Thyroid gland (tissue), 4 donors: Measurements from ENCODE around the gene CAPG. TPM values are rescaled to one million over a fixed set of nuclear protein-coding genes. Genes with fewer than 3 reads are reported as not detected.
"Not testable (repeated sequence)": the region's sequence is repeated elsewhere in the genome, so short reads cannot be mapped to it uniquely, and the experiment has no call there.

Experiments used
- DNase-seq, 2 donors: peaks; one replicate each; pipeline ENCODE4 v3.0.0-alpha.2; 2019
- H3K27ac ChIP-seq, 3 donors: fragments of 200-600 bp; sonication (generic); 1 replicate in 2 of 3; 2 replicates in 1 of 3; pipeline ENCODE4 v1.5.1; 2016 to 2019; ENCODE audit warnings: mild to moderate bottlenecking in 1 of 3, moderate library complexity in 1 of 3
- H3K27me3 ChIP-seq: fragments of 200-600 bp; sonication (generic); one replicate; pipeline ENCODE4 v1.5.1; 2019
- H3K36me3 ChIP-seq, 2 donors: fragments of 200-600 bp; sonication (generic); one replicate each; pipeline ENCODE4 v1.5.1; 2016 to 2019
- H3K4me1 ChIP-seq, 2 donors: fragments of 200-600 bp; sonication (generic); one replicate each; pipeline ENCODE4 v1.5.1; 2017 to 2019
- H3K4me3 ChIP-seq, 3 donors: fragments of 200-600 bp; sonication (generic); replicated peaks in 1 of 3; 1 replicate in 2 of 3; 2 replicates in 1 of 3; pipeline ENCODE4 v1.5.1; 2016; ENCODE audit warnings: mild to moderate bottlenecking in 1 of 3
- H3K9me3 ChIP-seq: fragments of 200-600 bp; sonication (generic); one replicate; pipeline ENCODE4 v1.5.1; 2017
- POLR2A ChIP-seq, 2 donors: fragments of 450-650 bp; IDR thresholded peaks; one replicate each; pipeline ENCODE4 v1.6.1; 2017; ENCODE audit warnings: antibody characterized with exemption in 2 of 2, mild to moderate bottlenecking in 2 of 2, moderate library complexity in 1 of 2
- WGBS, 2 donors: methylation state at CpG; one replicate each; pipeline ENCODE4 v1.1.5; 2017; 5-methylcytosine and 5-hydroxymethylcytosine counted together
- intact Hi-C: fragments of 100-400 bp; cut with DNase I; formaldehyde crosslinking; loops from one replicate; pipeline ENCODE4 v1.15.1; 2023
- total RNA-seq, 4 donors: library from RNA; depleted of rRNA; stranded (reverse); fragments of >200 nt; gene quantifications; one replicate each; pipeline ENCODE4 v1.2.3, GENCODE V29; 2016
- TF ChIP-seq, protein P1 (sequence below), 6 experiments: fragments of 200-600 bp in 3 of 6; fragments of 450-650 bp in 3 of 6; sonication (generic) in 3 of 6; IDR thresholded peaks; one replicate each; pipeline ENCODE4 v1.5.1; 2016 to 2019; ENCODE audit warnings: antibody characterized with exemption in 6 of 6, mild to moderate bottlenecking in 2 of 6, inconsistent platforms in 1 of 6, moderate library complexity in 1 of 6

Gene CAPG
- total RNA-seq, 4 donors from 2014 or later = 155 to 257 (median 225) TPM

DNA sequence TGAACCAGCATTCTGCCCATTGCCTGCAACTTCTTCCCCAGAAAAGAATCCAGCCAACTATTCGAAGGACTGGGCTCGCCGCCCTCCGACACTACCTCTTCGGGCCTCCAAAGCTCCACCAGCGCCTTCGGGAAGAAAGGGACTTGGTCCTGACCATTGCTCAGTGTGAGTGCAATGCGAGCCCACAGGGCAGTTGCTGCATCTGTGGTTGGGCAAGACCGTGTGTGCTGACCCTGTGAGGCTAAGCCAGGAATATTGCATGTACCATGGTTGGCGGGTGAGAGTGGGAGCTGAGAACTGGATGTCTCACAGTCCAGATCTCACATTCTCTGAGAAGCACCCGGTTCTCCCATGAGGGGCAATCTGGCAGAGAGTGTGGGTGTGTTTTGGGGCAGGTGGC is 39.1 kb downstream of the CAPG start:
- no peak for DNase-seq
- intact Hi-C loops = no loop called here
- Histone ChIP-seq H3K4me3 (no peak overlapping the region), H3K9me3 (no peaks in the 10 kb centered on the region), H3K36me3 (peaks cover 3 to 5% of the 10 kb centered on the region in 2 donors), H3K27me3 (no peaks in the 10 kb centered on the region), H3K27ac (no peak overlapping the region), H3K4me1 (no peaks in the 10 kb centered on the region)
- 97 to 99% methylated on average over 10 to 11 of the region's 11 CpGs for WGBS, 2 donors
- TF ChIP-seq, protein P1, sequence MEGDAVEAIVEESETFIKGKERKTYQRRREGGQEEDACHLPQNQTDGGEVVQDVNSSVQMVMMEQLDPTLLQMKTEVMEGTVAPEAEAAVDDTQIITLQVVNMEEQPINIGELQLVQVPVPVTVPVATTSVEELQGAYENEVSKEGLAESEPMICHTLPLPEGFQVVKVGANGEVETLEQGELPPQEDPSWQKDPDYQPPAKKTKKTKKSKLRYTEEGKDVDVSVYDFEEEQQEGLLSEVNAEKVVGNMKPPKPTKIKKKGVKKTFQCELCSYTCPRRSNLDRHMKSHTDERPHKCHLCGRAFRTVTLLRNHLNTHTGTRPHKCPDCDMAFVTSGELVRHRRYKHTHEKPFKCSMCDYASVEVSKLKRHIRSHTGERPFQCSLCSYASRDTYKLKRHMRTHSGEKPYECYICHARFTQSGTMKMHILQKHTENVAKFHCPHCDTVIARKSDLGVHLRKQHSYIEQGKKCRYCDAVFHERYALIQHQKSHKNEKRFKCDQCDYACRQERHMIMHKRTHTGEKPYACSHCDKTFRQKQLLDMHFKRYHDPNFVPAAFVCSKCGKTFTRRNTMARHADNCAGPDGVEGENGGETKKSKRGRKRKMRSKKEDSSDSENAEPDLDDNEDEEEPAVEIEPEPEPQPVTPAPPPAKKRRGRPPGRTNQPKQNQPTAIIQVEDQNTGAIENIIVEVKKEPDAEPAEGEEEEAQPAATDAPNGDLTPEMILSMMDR (IDR thresholded peaks at IDR 0.05) = no peak
- TF ChIP-seq POLR2A (IDR thresholded peaks at IDR 0.05) = no peak

DNA sequence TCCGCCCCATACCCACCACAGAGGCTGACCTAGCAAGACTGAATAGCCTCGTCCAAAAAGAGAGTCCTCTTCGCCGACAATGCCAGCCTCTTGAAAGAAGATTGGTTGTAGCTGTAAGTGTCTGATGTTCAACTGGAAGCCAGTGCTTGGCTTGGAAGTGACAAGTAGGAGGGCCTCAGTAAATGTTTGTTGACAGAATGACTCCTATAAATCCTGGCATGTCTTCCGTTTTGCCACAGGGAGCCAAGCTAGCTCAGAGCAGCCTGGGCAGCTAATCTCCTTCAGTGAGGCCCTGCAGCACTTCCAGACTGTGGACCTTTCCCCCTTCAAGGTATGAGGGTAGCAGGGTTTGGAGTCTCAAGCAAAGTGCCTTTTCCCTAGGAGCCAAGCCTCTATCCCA is 40.7 kb downstream of the CAPG start:
- peaks cover 3 to 5% of the 10 kb centered on the region in 2 donors for H3K36me3 ChIP-seq
- H3K4me1 ChIP-seq = no peaks in the 10 kb centered on the region
- TF ChIP-seq POLR2A (IDR thresholded peaks at IDR 0.05) = no peak
- TF ChIP-seq, protein P1 (IDR thresholded peaks at IDR 0.05) = no peak
- no peak for DNase-seq
- H3K4me3 ChIP-seq = no peak overlapping the region
- no peaks in the 10 kb centered on the region for H3K9me3 ChIP-seq
- H3K27me3 ChIP-seq = no peaks in the 10 kb centered on the region
- H3K27ac ChIP-seq = no peak overlapping the region
- intact Hi-C loops = no loop called here
- 75 to 80% methylated on average over 5 of the region's 5 CpGs for WGBS, 2 donors

DNA sequence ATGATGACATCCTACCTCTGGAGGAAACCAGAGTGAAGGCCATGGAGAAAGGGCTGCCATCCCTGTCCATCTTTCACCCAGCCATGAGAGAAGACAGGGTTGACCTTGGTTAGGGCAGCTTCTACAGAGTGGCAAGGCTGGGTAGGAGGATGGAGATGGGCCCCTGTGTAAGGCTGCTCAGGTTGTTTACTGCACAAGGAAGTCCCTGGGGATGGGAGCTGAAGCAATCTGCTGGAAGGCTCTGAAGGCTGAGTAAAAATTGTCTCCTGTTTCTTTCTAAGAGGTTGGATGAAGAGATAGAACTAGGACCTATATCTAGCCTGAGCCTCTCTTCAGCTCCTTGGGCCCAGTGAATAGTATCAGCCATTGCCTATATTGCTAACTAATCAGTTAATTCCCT is 41.2 kb downstream of the CAPG start:
- H3K4me1 ChIP-seq = no peaks in the 10 kb centered on the region
- no peak overlapping the region for H3K27ac ChIP-seq
- no peaks in the 10 kb centered on the region for H3K9me3 ChIP-seq
- no peaks in the 10 kb centered on the region for H3K27me3 ChIP-seq
- no peak overlapping the region for H3K4me3 ChIP-seq
- H3K36me3 ChIP-seq = peaks cover 3 to 5% of the 10 kb centered on the region in 2 donors
- TF ChIP-seq, protein P1 (IDR thresholded peaks at IDR 0.05) = no peak
- TF ChIP-seq POLR2A (IDR thresholded peaks at IDR 0.05) = no peak
- DNase-seq = no peak
- intact Hi-C loops = no loop called here

DNA sequence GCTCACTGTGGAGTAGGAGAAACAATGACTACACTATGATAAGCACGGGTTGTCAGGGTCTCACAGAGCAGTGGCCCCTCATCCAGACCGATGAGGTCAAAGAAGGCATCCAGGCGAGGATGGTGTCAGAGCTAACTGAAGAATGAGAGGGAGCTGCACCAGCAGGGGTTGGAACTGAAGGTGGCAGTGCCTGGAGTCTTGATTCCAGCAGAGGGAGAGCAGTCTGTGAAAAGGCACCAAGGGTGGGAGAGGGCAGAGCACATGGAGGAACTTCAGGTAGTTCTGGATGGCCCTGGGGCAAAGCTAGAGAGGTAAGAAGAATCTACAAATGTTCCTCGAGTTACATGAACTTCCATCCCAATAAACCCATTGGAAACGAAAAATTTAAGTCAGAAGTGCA is 43.0 kb downstream of the CAPG start:
- H3K4me3 ChIP-seq = no peak overlapping the region
- intact Hi-C loops = no loop called here
- WGBS, 2 donors = 82 to 91% methylated on average over 5 of the region's 5 CpGs

DNA sequence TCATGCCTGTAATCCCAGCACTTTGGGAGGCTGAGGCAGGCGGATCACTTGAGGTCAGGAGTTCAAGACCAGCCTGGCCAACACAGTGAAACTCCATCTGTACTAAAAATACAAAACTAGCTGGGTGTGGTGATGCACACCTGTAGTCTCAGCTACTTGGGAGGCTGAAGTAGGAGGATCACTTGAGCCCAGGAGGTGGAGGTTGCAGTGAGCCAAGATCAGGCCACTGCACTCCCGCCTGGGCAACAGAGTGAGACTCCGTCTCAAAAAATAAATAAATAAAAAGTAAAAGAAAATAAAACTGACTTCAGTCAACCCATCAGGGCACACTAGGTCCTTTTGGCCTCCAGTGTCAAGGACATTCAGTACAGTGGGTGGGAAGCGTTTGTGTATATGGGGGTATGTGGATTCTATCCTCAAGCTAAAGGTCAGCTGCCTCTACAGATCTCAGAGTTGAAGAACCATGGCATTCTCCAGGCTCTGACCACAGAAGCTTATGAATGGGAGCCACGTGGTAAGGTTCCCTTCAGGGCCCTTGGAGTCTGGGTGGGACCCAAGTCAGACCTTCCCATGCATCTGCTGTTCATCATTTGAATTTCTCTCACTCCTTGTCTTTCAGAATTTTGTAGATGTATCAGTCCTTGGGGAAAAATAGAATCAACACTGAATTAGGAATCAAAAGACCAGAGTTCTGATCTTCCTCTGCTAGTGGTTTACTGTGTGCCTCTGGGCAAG is 47.3 kb downstream of the CAPG start:
- 96 to 98% methylated on average over 5 of the region's 5 CpGs for WGBS, 2 donors
- H3K27ac ChIP-seq, DNase-seq, intact Hi-C loops, H3K27me3 ChIP-seq, H3K36me3 ChIP-seq, H3K9me3 ChIP-seq, H3K4me1 ChIP-seq, H3K4me3 ChIP-seq: not testable (repeated sequence)

More for the DNA sequence above, 43.0 kb downstream of the CAPG start:
- Histone ChIP-seq H3K36me3 (peaks cover 5 to 11% of the 10 kb centered on the region in 2 donors), H3K4me1 (no peaks in the 10 kb centered on the region), H3K27ac (no peak overlapping the region), H3K27me3 (no peaks in the 10 kb centered on the region), H3K9me3 (no peaks in the 10 kb centered on the region)
- DNase-seq = no peak
- no peak for TF ChIP-seq POLR2A (IDR thresholded peaks at IDR 0.05)
- TF ChIP-seq, protein P1 (IDR thresholded peaks at IDR 0.05) = no peak
